GM12874 (cell line): ENCODE data around the gene H1-8.

Source experiments
- TF ChIP-seq, protein P1 (sequence below): IDR thresholded peaks from 2 replicates; pipeline ENCODE4 v1.5.1; 2011; ENCODE audit warnings: low read depth, mild to moderate bottlenecking, control low read depth, low read length, moderate library complexity; ENCODE audit not compliant: insufficient read depth

The H1-8 gene

DNA sequence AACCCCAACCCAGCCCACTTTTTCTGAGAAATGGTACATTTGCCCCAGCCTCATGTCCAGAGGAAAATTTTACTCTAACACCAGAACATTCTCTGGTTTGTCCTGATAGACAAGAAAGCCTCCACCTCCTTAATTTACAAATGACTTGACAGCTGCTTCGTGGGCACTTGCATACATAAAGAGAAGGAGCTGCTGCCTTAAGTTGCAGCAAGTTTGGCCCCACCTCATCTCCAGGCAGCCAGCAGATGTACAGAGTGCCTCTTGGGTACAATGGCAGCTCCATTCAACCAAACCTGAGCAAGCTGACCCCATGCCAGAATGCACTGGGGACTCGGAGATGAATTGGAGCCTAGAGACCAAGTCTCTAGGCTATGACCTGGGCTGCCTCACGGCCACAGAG is 6.2 kb upstream of the H1-8 start:
- TF ChIP-seq, protein P1, sequence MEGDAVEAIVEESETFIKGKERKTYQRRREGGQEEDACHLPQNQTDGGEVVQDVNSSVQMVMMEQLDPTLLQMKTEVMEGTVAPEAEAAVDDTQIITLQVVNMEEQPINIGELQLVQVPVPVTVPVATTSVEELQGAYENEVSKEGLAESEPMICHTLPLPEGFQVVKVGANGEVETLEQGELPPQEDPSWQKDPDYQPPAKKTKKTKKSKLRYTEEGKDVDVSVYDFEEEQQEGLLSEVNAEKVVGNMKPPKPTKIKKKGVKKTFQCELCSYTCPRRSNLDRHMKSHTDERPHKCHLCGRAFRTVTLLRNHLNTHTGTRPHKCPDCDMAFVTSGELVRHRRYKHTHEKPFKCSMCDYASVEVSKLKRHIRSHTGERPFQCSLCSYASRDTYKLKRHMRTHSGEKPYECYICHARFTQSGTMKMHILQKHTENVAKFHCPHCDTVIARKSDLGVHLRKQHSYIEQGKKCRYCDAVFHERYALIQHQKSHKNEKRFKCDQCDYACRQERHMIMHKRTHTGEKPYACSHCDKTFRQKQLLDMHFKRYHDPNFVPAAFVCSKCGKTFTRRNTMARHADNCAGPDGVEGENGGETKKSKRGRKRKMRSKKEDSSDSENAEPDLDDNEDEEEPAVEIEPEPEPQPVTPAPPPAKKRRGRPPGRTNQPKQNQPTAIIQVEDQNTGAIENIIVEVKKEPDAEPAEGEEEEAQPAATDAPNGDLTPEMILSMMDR = no peak

DNA sequence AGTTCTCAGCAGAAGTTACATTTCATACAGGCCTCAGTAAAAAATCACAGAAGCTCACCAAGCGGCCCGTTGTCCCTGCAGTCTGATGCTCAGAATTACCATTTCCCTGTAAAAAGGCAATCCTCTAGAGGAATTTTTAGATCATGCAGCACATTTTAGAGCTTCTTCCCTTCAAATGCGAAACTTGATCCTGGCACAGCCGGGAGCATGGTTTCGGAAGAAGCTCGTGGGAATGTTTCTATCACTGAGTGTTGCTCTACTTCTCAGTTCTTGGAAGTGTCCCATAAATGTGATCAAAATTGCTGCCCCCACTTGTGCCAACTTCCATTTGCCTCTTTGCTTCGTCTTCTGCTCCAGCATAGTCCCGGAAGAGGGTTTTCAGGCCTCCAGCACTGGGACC is 3.8 kb upstream of the H1-8 start:
- TF ChIP-seq, protein P1 = no peak

DNA sequence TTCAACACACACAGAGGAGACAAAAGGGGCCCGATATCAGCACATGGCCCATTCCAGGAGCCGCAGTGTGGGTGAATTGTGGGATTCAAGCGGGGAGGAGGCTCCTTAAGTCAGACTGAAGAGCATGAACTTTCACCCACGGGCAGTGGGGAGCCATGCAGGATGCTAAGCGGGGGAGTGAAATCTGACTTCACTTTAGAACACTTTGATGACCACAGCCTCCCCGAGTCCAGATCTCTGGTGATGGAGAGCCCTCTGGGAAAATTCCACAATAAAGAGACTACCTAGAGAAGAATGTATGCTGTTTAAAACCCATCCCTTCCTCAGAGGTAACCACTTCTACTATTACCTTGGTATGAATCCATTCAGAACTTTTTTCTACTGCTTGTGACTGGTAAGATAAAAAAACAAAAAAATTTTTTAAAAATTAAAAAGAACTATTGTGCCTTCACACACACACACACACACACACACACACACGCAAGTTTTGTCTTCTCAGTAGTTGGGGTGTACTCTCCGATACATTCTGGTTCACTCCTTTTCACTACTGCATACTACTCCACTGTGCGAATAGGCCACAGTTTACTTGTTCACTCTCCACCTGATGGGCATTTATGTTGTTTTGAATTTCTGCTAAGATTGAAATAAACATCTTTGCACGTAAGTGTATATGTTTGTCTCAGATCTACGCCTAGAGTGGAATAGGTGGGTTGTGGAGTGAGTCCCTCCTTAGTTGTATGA is 2.0 kb upstream of the H1-8 start:
- TF ChIP-seq, protein P1 = no peak

DNA sequence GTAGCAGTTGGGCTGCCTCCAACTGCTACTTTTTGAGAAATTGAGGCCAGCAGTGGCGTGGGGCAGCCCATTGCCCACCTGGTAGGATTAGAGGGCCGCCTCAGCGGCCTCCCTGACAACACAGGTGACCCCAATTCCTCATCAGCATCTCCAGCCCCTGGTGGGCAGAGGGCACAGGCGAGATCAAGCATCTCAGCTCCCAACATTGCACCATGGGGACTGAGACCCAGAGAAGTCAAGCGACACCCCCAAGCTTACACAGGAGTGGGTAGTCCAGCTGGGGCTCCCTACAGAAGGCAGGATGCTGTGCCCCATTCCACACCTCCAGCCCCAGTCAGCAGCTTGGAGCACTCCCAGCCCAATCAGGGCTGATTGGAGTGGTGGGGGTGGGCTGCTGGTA is 228 bp upstream of the H1-8 start:
- TF ChIP-seq, protein P1 = no peak

DNA sequence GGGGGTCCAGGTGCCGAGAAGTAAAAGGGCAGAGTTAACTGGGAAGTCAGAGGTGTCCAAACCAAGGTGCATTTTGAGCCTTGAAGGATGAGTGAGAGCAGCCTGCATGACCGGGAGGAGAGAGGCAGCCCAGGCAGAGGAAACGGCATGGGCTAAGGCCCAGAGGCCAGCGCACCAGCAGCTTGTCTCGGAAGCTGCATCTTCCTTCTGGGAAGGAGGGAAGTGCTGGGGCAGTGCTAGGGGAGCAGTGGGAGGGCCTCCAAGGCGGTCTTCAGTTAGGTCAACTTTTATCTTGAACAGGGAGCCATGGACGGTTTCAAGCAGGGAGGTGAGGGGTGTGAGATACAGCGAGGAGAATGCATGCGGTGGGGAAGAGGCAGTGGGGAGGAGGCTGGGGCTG is 1.0 kb downstream of the H1-8 start:
- TF ChIP-seq, protein P1 = no peak

DNA sequence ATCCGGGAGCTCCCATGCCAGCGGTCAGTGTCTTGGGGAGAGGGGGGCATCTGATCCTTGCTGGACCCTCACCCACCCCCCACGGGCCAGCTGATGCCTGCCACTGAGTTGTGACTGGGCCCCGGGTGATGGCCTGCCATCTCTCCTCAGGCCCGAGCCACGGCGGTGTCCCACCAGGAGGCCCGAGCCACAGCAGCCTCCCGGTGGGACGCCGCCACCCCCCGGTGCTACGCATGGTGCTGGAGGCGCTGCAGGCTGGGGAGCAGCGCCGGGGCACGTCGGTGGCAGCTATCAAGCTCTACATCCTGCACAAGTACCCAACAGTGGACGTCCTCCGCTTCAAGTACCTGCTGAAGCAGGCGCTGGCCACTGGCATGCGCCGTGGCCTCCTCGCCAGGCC is 4.3 kb downstream of the H1-8 start:
- TF ChIP-seq, protein P1 = no peak

DNA sequence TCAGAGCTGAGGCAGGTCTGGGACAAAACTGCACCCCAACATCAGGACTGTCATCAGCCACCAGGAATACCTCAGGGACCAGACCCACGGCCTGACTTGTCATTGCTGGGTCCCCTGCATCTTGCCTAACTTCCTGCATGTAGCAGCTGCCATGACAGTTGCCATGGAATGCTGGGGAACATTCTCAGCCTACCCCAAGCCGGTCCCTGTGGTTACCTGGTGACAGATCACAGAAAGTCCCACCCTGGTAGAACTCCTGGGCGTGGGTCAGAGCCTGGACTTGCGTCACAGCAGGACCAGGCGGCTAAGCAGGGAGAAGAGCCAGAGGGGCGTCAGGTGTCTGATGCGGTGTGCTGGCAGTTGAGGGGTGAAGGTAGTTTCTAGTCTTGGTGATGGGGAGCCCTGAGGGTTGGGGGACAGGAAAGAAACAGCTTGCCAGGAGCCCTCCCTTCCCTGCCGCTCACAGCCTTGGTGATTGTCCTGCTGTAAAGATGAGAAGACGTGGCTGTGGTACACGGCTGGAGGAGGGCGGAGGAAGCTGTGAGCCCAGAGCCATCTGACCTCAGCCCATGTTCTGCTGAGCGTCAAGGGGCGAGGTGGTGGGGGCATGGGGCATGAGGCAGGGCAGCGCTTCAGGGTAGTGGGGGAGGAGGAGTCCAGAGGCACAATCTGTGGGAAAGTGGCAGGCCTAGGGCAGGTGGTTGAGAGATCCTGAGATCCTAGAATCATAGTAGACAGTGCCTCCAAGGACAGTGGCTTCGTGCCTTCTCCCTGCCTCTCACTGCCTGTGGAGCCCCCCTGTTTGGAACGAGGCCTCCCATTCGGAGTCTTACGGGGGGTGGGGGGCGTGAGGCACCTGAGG is 5.4 kb downstream of the H1-8 start:
- TF ChIP-seq, protein P1 = no peak
